GM10248 (cell line): ENCODE results near the gene ZNF765.
"Not testable (repeated sequence)": the region's sequence is repeated elsewhere in the genome, so short reads cannot be mapped to it uniquely, and the experiment has no call there.

Experiments used
- CTCF ChIA-PET: fragments of 300-600 bp; sonication (Branson Sonifier 250); formaldehyde crosslinking; extraction: SDS; loops from one replicate; lab custom pipeline; 2021; ENCODE audit warnings: antibody characterized with exemption; lab: Yijun Ruan, JAX
- POLR2A ChIA-PET: fragments of 350-650 bp; sonication (Branson Sonifier 250); formaldehyde crosslinking; extraction: SDS; loops from one replicate; lab custom pipeline; 2020; ENCODE audit warnings: antibody characterized with exemption; lab: Yijun Ruan, JAX
- DNase-seq: peaks from one replicate; pipeline ENCODE4 v3.0.0; 2012; ENCODE audit errors: extremely low spot score
- TF ChIP-seq, protein P1 (sequence below): IDR thresholded peaks from 2 replicates; pipeline ENCODE4 v1.5.1; 2012; ENCODE audit warnings: mild to moderate bottlenecking, low read depth; ENCODE audit errors: extremely low read depth, missing control alignments, control extremely low read depth

Gene ZNF765

DNA sequence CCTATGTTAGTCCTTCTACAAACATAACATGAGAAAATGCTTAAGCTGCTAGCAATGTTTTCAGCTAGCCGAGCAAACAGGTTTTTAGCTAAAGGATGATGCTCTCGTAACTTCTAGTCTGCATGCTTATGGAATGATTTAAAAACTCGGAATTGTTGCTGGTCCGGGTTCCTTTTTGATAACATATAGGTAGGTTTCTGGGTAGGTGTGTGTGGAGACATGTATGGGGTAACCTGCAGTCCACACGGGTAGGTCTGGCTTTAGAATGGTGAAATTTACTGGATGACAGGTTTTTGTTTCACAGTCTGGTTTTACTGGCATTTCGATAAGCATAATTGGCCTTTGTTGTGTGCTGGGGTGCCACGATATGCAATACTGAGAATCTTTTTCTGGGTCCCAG is 77.0 kb downstream of the ZNF765 start:
- TF ChIP-seq, protein P1, sequence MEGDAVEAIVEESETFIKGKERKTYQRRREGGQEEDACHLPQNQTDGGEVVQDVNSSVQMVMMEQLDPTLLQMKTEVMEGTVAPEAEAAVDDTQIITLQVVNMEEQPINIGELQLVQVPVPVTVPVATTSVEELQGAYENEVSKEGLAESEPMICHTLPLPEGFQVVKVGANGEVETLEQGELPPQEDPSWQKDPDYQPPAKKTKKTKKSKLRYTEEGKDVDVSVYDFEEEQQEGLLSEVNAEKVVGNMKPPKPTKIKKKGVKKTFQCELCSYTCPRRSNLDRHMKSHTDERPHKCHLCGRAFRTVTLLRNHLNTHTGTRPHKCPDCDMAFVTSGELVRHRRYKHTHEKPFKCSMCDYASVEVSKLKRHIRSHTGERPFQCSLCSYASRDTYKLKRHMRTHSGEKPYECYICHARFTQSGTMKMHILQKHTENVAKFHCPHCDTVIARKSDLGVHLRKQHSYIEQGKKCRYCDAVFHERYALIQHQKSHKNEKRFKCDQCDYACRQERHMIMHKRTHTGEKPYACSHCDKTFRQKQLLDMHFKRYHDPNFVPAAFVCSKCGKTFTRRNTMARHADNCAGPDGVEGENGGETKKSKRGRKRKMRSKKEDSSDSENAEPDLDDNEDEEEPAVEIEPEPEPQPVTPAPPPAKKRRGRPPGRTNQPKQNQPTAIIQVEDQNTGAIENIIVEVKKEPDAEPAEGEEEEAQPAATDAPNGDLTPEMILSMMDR = no peak
- CTCF ChIA-PET = no interaction called here
- POLR2A ChIA-PET = no interaction called here

DNA sequence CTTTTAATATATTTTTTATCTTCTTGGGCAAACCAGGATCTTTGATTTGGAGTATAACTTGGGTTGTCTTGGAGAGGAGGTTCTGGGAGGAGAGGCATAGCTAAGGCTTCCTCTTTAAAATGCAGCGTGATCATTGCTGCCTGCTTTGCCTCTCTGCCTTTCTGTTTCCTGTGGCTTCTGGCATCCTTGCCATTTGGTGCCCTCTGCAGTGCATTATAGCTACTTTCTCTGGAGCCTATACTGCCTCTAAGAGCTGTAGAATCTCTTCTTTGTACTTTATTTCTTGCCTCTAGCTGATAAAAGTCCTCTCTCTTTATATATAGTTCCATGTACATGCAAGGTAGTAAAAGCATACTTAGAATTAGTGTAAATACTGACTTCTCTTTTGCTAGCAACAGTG is 79.9 kb downstream of the ZNF765 start:
- POLR2A ChIA-PET, DNase-seq, CTCF ChIA-PET: not testable (repeated sequence)

More for the DNA sequence above, 77.0 kb downstream of the ZNF765 start:
- DNase-seq = no peak

DNA sequence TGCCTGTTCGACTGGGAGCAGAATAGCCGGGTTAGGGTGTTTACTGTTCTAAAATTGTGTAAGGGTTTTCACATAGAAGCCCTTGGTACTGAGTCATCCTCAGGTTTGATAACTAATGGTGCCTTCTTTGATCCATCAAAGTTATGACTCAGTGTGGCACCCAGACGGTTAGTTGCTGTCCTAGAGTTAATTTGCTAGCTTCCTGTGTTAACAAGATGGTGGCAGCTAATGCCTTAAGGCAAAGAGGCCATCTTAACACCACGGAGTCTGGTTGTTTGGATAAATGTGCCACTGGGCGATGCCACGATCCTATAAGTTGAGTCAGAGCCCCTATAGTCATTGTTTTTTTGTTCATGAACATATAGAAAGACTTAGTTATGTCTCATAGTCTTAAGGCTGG is 80.5 kb downstream of the ZNF765 start:
- POLR2A ChIA-PET = not testable (repeated sequence)

More for the DNA sequence above, 80.5 kb downstream of the ZNF765 start:
- DNase-seq, CTCF ChIA-PET: not testable (repeated sequence)
